Measurements from ENCODE around the gene PTPRN2.

GRCh38 chr7:157822688-157823031 lies 765.0 kb downstream of the PTPRN2 start:
- TF ChIP-seq USF2 (IDR thresholded peaks at IDR 0.05; ENCODE audit: low read length) (no peak), EP300 (IDR thresholded peaks at IDR 0.05; ENCODE audit: borderline replicate concordance in 1 of 2, low read depth in 2 of 2, low read length in 2 of 2) (no peak)

All from H1 (cell line).